Activated T-cell treated with anti-CD3 and anti-CD28 coated beads, Interleukin-2, amount 50 U/mL, for 72 hours (primary cell): ENCODE results near the gene CDC42EP4. TPM values are rescaled to one million over a fixed set of nuclear protein-coding genes. Genes with fewer than 3 reads are reported as not detected.
"Not testable (repeated sequence)": the region's sequence is repeated elsewhere in the genome, so short reads cannot be mapped to it uniquely, and the experiment has no call there.

Experiments
- ATAC-seq, 2 donors: fragments of 150-1000 bp; cut with Tn5 transposase; replicated peaks in 1 of 2; 2 replicates each; pipeline ENCODE4 v1.10.0; 2021; ENCODE audit warnings: moderate library complexity in 2 of 2, mild to moderate bottlenecking in 1 of 2
- DNase-seq, 2 donors: peaks; one replicate each; pipeline ENCODE4 v3.0.0; 2021 to 2022; ENCODE audit warnings: mixed read lengths in 1 of 2
- H3K27ac Mint-ChIP-seq: one replicate; pipeline ENCODE4 v1.8.0; 2022; ENCODE audit warnings: mild to moderate bottlenecking, moderate library complexity, mixed read lengths
- H3K27me3 Mint-ChIP-seq: one replicate; pipeline ENCODE4 v1.8.0; 2022; ENCODE audit warnings: low read depth, mixed read lengths
- H3K36me3 Mint-ChIP-seq, 2 donors: one replicate each; pipeline ENCODE4 v1.8.0; 2022; ENCODE audit warnings: mixed read lengths in 2 of 2, mild to moderate bottlenecking in 1 of 2; ENCODE audit not compliant: insufficient read depth in 2 of 2
- H3K4me1 Mint-ChIP-seq: one replicate; pipeline ENCODE4 v1.8.0; 2022; ENCODE audit warnings: low read depth, mixed read lengths
- H3K4me3 Mint-ChIP-seq, 2 donors: one replicate each; pipeline ENCODE4 v1.8.0; 2022; ENCODE audit warnings: mild to moderate bottlenecking in 2 of 2, mixed read lengths in 2 of 2, moderate library complexity in 2 of 2
- H3K9me3 Mint-ChIP-seq, 2 donors: one replicate each; pipeline ENCODE4 v1.8.0; 2022; ENCODE audit warnings: mixed read lengths in 2 of 2
- total RNA-seq, 2 donors: library from RNA; stranded (reverse); gene quantifications; one replicate each; pipeline ENCODE4 v1.2.3, GENCODE V29; 2022

The CDC42EP4 gene
- total RNA-seq, 2 donors from 2014 or later, result 1.6 to 3.2 TPM

- H3K36me3 Mint-ChIP-seq, H3K9me3 Mint-ChIP-seq, DNase-seq, H3K4me1 Mint-ChIP-seq, H3K27me3 Mint-ChIP-seq, H3K4me3 Mint-ChIP-seq, H3K27ac Mint-ChIP-seq, ATAC-seq: not testable (repeated sequence)
Observed at GRCh38 chr17:73308959-73309358, 2.8 kb downstream of the CDC42EP4 start.

- ATAC-seq, result no peak
- Mint-ChIP-seq H3K4me3 (no peak overlapping the region), H3K9me3 (no peaks in the 10 kb centered on the region), H3K36me3 (no peaks in the 10 kb centered on the region), H3K4me1 (peaks cover 7% of the 10 kb centered on the region), H3K27me3 (no peaks in the 10 kb centered on the region), H3K27ac (no peak overlapping the region)
- no peak for DNase-seq
Observed at GRCh38 chr17:73308017-73308823, 3.6 kb downstream of the CDC42EP4 start.

DNA sequence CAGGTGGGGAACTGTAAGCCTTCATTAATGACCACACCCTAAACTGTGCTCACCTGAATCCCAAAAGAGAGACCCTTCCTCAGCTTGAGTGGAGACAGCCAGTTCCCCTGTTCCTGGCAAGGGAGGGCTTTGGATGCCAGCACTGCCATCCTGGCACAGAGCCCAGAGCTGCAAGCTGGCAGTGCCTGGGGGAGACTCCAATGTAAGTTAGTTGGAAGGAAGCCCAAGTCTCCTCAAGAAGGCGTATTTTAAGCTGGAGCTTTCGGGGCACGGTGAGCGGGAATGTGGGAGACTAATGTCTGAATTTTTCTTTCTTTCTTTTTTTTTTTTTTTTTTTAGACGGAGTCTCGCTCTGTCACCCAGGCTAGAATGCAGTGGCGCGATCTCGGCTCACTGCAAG is 4.7 kb downstream of the CDC42EP4 start:
- Mint-ChIP-seq H3K4me1 (peaks cover 7% of the 10 kb centered on the region), H3K27ac (no peak overlapping the region), H3K9me3 (no peaks in the 10 kb centered on the region), H3K27me3 (no peaks in the 10 kb centered on the region), H3K36me3 (no peaks in the 10 kb centered on the region), H3K4me3 (no peak overlapping the region)
- DNase-seq (no peak), ATAC-seq (no peak)

- no peak overlapping the region for H3K27ac Mint-ChIP-seq
- no peaks in the 10 kb centered on the region for H3K27me3 Mint-ChIP-seq
- H3K4me3 Mint-ChIP-seq, result no peak overlapping the region
- no peaks in the 10 kb centered on the region for H3K36me3 Mint-ChIP-seq
- peaks cover 7% of the 10 kb centered on the region for H3K4me1 Mint-ChIP-seq
- no peaks in the 10 kb centered on the region for H3K9me3 Mint-ChIP-seq
- ATAC-seq, result no peak
- no peak for DNase-seq
Observed at GRCh38 chr17:73305845-73306836, 5.7 kb downstream of the CDC42EP4 start.

DNA sequence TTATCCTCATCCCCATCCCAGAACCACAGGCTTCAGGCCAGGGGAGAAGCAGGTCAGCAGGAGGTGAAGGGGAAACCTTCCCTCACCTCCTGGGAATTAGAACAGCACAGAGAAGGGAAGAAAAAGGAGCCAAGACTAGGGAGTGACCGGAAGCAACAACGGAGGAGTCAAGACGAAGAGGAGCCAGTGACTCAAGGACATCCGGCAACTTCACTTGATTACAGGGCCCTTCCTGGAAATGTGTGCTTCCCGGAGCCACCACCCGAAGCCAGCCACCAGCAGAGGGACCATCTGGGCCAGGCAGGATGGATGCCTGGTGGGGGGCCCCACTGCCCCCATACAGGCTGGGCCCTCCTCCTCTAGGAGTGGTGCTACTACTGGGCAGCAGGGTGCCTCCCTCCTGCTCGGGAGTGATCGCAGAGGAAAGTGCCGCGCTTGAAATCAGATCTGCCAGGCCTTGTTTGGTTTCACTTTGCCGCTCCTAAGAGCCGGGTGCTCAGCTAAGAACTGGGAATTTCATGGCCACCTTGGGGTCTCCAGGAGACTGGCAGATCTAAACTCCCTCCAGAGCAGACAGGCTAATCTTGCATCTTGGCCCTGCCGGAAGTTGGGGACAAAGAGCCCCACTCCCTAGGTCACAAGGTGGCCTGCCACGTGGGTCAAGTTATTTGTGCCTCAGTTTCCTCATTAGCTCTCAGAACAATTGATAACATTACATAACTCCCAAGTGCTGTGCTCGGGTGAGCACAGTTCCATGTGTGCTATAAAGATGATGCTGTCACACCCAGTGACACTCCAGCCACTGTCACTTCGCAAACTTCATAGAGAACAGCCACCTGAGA is 6.6 kb downstream of the CDC42EP4 start:
- ATAC-seq (no peak), DNase-seq (no peak)
- Mint-ChIP-seq H3K27ac (no peak overlapping the region), H3K36me3 (no peaks in the 10 kb centered on the region), H3K27me3 (no peaks in the 10 kb centered on the region), H3K9me3 (no peaks in the 10 kb centered on the region), H3K4me3 (no peak overlapping the region), H3K4me1 (peaks cover 3% of the 10 kb centered on the region)

DNA sequence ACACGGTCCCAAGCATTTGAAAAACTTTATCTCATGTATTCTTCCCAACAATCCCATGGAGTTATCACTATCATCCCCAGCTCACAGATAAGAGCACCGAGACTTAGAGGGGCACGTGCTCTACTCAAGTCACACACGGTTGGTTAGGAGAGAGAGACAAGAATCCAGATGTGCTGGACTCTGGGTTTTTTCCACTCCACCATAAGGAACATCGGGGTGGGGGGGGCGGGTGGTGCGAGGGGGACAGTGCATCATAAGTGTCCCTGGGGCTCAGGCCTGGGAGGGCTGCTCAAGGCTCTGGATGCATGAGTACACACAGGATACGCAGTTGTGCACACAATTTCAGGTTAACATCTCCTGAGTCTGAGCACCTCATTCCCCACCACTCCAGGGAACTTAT is 7.4 kb downstream of the CDC42EP4 start:
- DNase-seq (no peak), ATAC-seq (no peak)
- H3K27ac Mint-ChIP-seq, result no peak overlapping the region
- H3K36me3 Mint-ChIP-seq, result no peaks in the 10 kb centered on the region
- no peaks in the 10 kb centered on the region for H3K27me3 Mint-ChIP-seq
- no peaks in the 10 kb centered on the region for H3K4me1 Mint-ChIP-seq
- H3K9me3 Mint-ChIP-seq, result no peaks in the 10 kb centered on the region
- H3K4me3 Mint-ChIP-seq, result no peak overlapping the region

DNA sequence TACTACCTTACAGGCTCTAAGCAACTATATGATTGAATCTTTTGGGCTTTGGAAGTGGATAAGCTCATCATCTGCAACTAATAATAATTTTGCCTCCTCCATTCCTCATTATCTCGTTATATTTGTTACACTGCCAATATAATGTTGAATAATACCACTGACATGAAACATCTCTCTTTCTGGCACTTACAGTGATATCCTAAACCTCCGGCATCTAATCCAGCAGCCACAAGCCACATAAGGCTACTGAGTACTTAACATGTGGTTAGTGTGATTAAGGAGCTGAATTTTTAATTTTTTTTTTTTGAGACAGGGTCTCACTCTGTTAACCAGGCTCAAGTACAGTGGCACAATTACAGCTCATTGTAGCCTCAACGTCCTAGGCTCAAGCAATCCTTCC is 9.6 kb downstream of the CDC42EP4 start:
- Mint-ChIP-seq H3K4me1 (no peaks in the 10 kb centered on the region), H3K36me3 (no peaks in the 10 kb centered on the region), H3K4me3 (no peak overlapping the region), H3K27me3 (no peaks in the 10 kb centered on the region), H3K9me3 (no peaks in the 10 kb centered on the region), H3K27ac (no peak overlapping the region)
- ATAC-seq (no peak), DNase-seq (no peak)

DNA sequence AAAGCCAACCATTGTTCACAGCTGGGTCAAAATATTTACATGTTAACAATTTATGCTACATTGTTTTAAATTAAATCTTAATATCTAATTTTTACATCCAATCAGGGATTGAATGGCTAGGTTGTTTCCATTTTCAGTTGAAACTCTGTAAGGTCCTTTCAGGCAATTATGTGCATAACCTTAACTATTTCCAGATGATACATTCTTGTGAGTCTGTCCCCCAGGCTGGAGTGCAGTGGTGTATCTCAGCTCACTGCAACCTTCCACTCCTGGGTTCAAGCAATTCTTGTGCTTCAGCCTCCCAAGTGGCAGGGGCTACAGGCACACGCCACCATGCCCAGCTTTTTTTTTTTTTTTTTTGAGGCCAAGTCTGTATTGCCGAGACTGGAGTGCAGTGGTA is 10.4 kb downstream of the CDC42EP4 start:
- H3K27me3 Mint-ChIP-seq, result no peaks in the 10 kb centered on the region
- H3K27ac Mint-ChIP-seq, result no peak overlapping the region
- DNase-seq, result no peak
- no peaks in the 10 kb centered on the region for H3K9me3 Mint-ChIP-seq
- ATAC-seq, result no peak
- no peak overlapping the region for H3K4me3 Mint-ChIP-seq
- H3K4me1 Mint-ChIP-seq, result no peaks in the 10 kb centered on the region
- H3K36me3 Mint-ChIP-seq, result no peaks in the 10 kb centered on the region

DNA sequence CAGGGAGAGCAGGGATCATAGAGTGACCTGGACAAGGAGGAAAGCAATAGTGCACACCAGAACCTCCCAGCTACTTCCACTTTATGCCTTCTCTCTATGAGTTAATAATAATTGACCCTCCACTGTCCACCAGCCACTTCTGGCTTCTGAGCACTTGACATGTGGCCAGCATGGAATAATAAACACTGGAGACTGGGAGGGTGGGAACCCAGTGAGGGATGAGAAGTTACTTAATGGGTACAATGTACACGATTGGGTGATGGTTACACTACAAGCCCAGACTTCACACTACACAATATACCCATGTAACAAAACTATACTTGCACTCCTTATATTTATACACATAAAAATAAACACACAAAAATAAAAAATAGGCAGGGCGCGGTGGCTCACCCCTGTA is 11.4 kb downstream of the CDC42EP4 start:
- ATAC-seq (no peak), DNase-seq (no peak)
- Mint-ChIP-seq H3K27ac (no peak overlapping the region), H3K9me3 (no peaks in the 10 kb centered on the region), H3K27me3 (no peaks in the 10 kb centered on the region), H3K4me1 (no peaks in the 10 kb centered on the region), H3K4me3 (no peak overlapping the region), H3K36me3 (no peaks in the 10 kb centered on the region)

DNA sequence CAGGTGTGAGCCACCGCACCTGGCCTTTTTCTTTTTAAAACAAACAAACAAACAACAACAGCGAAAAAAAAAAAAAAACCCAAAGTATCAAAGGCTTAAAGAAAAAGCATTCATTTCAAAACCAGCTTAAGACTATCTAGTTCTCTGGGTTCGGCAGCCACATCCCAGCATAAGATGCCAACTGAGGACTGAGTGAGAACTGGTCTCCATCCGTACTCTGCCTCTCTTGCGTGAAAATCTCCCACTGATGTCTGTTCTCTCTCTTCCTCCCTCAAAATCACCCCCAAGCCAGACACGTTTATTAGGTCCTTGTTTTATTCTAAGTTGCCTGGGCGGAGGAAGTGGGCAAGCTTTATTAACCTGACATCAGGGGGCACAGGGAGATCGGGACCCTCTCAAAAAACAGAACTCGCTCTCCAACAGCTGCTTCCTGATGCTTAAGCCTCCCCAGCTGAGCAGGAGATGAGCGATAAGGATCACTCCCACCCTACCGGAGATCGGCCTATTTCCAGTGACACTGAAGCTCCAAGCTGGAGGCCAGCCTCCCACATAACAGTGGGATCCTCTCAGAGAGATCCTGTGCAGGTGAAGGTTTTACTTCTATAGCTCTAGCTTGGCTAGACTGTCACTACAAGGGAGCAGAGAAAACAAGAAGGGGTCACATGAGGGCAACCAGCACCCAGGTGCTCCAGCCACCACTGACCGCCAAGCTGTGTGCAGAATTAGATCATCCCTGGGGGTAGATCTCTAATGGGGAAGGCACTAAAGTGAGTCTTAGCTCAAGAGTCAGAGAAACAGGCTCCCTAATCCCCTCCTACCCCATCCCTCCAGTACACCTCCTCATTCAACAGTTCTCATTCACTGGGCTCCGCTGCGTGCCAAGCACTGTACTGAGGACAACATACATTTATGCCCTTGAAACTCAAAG is 13.6 kb downstream of the CDC42EP4 start:
- Mint-ChIP-seq H3K9me3 (no peaks in the 10 kb centered on the region), H3K36me3 (no peaks in the 10 kb centered on the region), H3K4me1 (no peaks in the 10 kb centered on the region), H3K27ac (no peak overlapping the region), H3K27me3 (no peaks in the 10 kb centered on the region), H3K4me3 (no peak overlapping the region)
- DNase-seq, result no peak
- no peak for ATAC-seq

- no peak overlapping the region for H3K27ac Mint-ChIP-seq
Observed at GRCh38 chr17:73293480-73293911, 18.3 kb downstream of the CDC42EP4 start.

DNA sequence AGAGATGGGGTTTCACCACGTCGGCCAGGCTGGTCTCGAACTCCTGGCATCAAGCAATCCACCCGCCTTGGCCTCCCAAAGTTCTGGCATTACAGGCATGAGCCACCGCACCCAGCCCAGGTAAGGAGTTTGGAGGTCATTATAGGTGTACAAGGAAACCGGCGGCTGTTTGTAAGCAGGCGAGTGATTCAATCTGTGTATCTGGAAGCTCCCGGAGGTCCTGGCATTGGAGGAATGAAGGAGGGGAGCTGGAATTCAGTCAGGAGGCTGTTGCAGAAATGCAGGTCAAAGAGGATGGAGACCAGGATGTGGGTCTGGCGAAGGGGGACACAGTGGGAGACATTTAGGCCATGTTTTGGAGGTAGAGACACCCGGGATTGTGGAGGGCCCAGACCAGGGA is 18.8 kb downstream of the CDC42EP4 start:
- Mint-ChIP-seq H3K4me1 (peaks cover 25% of the 10 kb centered on the region), H3K9me3 (no peaks in the 10 kb centered on the region), H3K36me3 (no peaks in the 10 kb centered on the region), H3K27me3 (peaks cover 5% of the 10 kb centered on the region), H3K4me3 (no peak overlapping the region), H3K27ac (no peak overlapping the region)
- no peak for DNase-seq
- no peak for ATAC-seq

More at GRCh38 chr17:73293480-73293911, 18.3 kb downstream of the CDC42EP4 start:
- peaks cover 25% of the 10 kb centered on the region for H3K4me1 Mint-ChIP-seq
- ATAC-seq (no peak), DNase-seq (no peak)
- no peaks in the 10 kb centered on the region for H3K9me3 Mint-ChIP-seq
- no peaks in the 10 kb centered on the region for H3K36me3 Mint-ChIP-seq
- H3K27me3 Mint-ChIP-seq, result peaks cover 5% of the 10 kb centered on the region
- no peak overlapping the region for H3K4me3 Mint-ChIP-seq
